IMR-90 (cell line): Measurements from ENCODE around the gene RHBDD1. TPM values are rescaled to one million over a fixed set of nuclear protein-coding genes. Genes with fewer than 3 reads are reported as not detected.
A peak's percentile ranks its signal among the peaks of the same experiment; 100 is the strongest.

Experiments
- ATAC-seq: fragments of 200-7000 bp; cut with Tn5 transposase; 2 replicates; pipeline ENCODE4 v1.9.1; 2020; ENCODE audit warnings: low read depth, mild to moderate bottlenecking, moderate library complexity
- BruUV-seq: library from RNA; stranded (reverse); fragments of 400-500 nt; replicated peaks from 2 replicates; lab custom pipeline; 2021; lab: Mats Ljungman, UMichigan
- CTCF ChIA-PET: fragments of 300-600 bp; formaldehyde crosslinking; extraction: SDS; loops from one replicate; lab custom pipeline; 2021; ENCODE audit warnings: antibody characterized with exemption; lab: Yijun Ruan, JAX
- POLR2A ChIA-PET: fragments of 300-600 bp; sonication (Branson Sonifier 250); formaldehyde crosslinking; loops from one replicate; lab custom pipeline; 2022; ENCODE audit warnings: antibody characterized with exemption; ENCODE audit not compliant: unreplicated experiment; lab: Charles Lee
- DNase-seq: peaks from one replicate; pipeline ENCODE4 v3.0.0; 2013
- H2AFZ ChIP-seq: replicated peaks from 2 replicates; pipeline ENCODE3; 2013; ENCODE audit warnings: low read length, mild to moderate bottlenecking; ENCODE audit not compliant: poor library complexity
- H2AK5ac ChIP-seq: 2 replicates; pipeline ENCODE4 v1.6.1; 2013; ENCODE audit warnings: low read depth, low read length, inconsistent platforms
- H2AK9ac ChIP-seq: replicated peaks from 2 replicates; pipeline ENCODE3; 2013; ENCODE audit warnings: mild to moderate bottlenecking, low read depth, low read length, moderate library complexity; ENCODE audit not compliant: poor library complexity
- H2BK120ac ChIP-seq: 2 replicates; pipeline ENCODE4 v1.6.1; 2013; ENCODE audit warnings: low read depth, low read length, inconsistent platforms
- H2BK15ac ChIP-seq: 3 replicates; pipeline ENCODE4 v1.6.1; 2013; ENCODE audit warnings: low read depth, low read length, inconsistent platforms
- H2BK20ac ChIP-seq: 2 replicates; pipeline ENCODE4 v1.6.1; 2013; ENCODE audit warnings: low read depth, mild to moderate bottlenecking, inconsistent platforms, low read length, moderate library complexity
- H2BK5ac ChIP-seq: 2 replicates; pipeline ENCODE4 v1.6.1; 2013; ENCODE audit warnings: mild to moderate bottlenecking, low read depth, low read length, inconsistent platforms; ENCODE audit not compliant: poor library complexity, severe bottlenecking
- H3K14ac ChIP-seq: replicated peaks from 2 replicates; pipeline ENCODE4 v1.6.1; 2013; ENCODE audit warnings: low read depth, low read length, inconsistent platforms
- H3K18ac ChIP-seq: 2 replicates; pipeline ENCODE4 v1.6.1; 2013; ENCODE audit warnings: low read depth, low read length, control low read depth
- H3K23ac ChIP-seq: 2 replicates; pipeline ENCODE4 v1.6.1; 2013; ENCODE audit warnings: low read depth, low read length, inconsistent platforms
- H3K27ac ChIP-seq: 2 replicates; pipeline ENCODE4 v1.5.1; 2013; ENCODE audit warnings: mild to moderate bottlenecking, control low read depth, low read length; ENCODE audit not compliant: insufficient read depth
- H3K27me3 ChIP-seq: 2 replicates; pipeline ENCODE4 v1.6.1; 2013; ENCODE audit warnings: low read length; ENCODE audit not compliant: control insufficient read depth, insufficient read depth
- H3K36me3 ChIP-seq: 2 replicates; pipeline ENCODE4 v1.6.1; 2013; ENCODE audit warnings: low read length, mixed read lengths; ENCODE audit not compliant: control insufficient read depth, insufficient read depth
- H3K4ac ChIP-seq: 2 replicates; pipeline ENCODE4 v1.6.1; 2013; ENCODE audit warnings: low read depth, low read length, inconsistent platforms
- H3K4me1 ChIP-seq: 2 replicates; pipeline ENCODE4 v1.6.1; 2013; ENCODE audit warnings: low read length, mixed read lengths; ENCODE audit not compliant: control insufficient read depth, insufficient read depth
- H3K4me2 ChIP-seq: 2 replicates; pipeline ENCODE4 v1.6.1; 2013; ENCODE audit warnings: low read depth, mild to moderate bottlenecking, control low read depth, low read length, moderate library complexity
- H3K4me3 ChIP-seq: 2 replicates; pipeline ENCODE4 v1.5.1; 2013; ENCODE audit warnings: low read depth, mild to moderate bottlenecking, control low read depth, low read length, moderate library complexity; ENCODE audit not compliant: insufficient read depth
- H3K56ac ChIP-seq: 2 replicates; pipeline ENCODE4 v1.6.1; 2013; ENCODE audit warnings: low read length, inconsistent platforms; ENCODE audit not compliant: insufficient read depth; ENCODE audit errors: extremely low read depth
- H3K79me1 ChIP-seq, 2 experiments: 2 replicates each; pipeline ENCODE4 v1.6.1; 2013; ENCODE audit warnings: low read length in 2 of 2, inconsistent platforms in 1 of 2, low read depth in 1 of 2
- H3K9ac ChIP-seq: 2 replicates; pipeline ENCODE4 v1.6.1; 2013; ENCODE audit warnings: low read depth, low read length, control low read depth
- H3K9me1 ChIP-seq: 2 replicates; pipeline ENCODE4 v1.6.1; 2013; ENCODE audit warnings: low read length, inconsistent platforms; ENCODE audit not compliant: insufficient read depth
- H3K9me3 ChIP-seq: 2 replicates; pipeline ENCODE4 v1.6.1; 2013; ENCODE audit warnings: low read length; ENCODE audit not compliant: control insufficient read depth, insufficient read depth
- H4K20me1 ChIP-seq: 2 replicates; pipeline ENCODE4 v1.6.1; 2013; ENCODE audit warnings: low read length, inconsistent platforms; ENCODE audit not compliant: insufficient read depth
- H4K5ac ChIP-seq: 2 replicates; pipeline ENCODE4 v1.6.1; 2013; ENCODE audit warnings: mild to moderate bottlenecking, low read depth, low read length, control low read depth
- H4K8ac ChIP-seq, 2 experiments: 2 replicates each; pipeline ENCODE4 v1.6.1; 2013; ENCODE audit warnings: low read depth in 2 of 2, low read length in 2 of 2, control low read depth in 1 of 2, inconsistent platforms in 1 of 2
- H4K91ac ChIP-seq: 2 replicates; pipeline ENCODE4 v1.6.1; 2013; ENCODE audit warnings: low read depth, low read length, inconsistent platforms; ENCODE audit not compliant: insufficient read depth
- BHLHE40 ChIP-seq: fragments of 150-350 bp; IDR thresholded peaks from 2 replicates; pipeline ENCODE4 v1.6.1; 2016; ENCODE audit warnings: mild to moderate bottlenecking, low read depth, low read length
- CEBPB ChIP-seq: IDR thresholded peaks from 2 replicates; pipeline ENCODE4 v1.6.1; 2012; ENCODE audit warnings: low read depth, low read length, improper control_type of control experiment
- CHD1 ChIP-seq: IDR thresholded peaks from 2 replicates; pipeline ENCODE4 v1.6.1; 2012; ENCODE audit warnings: low read depth, low read length, improper control_type of control experiment
- CTCF ChIP-seq: conservative IDR thresholded peaks from 2 replicates; pipeline ENCODE4 v1.5.1; 2012; ENCODE audit warnings: mild to moderate bottlenecking, low read depth, low read length, improper control_type of control experiment
- ELK1 ChIP-seq: fragments of 150-350 bp; IDR thresholded peaks from 2 replicates; pipeline ENCODE4 v1.6.1; 2016; ENCODE audit warnings: low read depth, mild to moderate bottlenecking, low read length, moderate library complexity, borderline replicate concordance
- FOS ChIP-seq: fragments of 150-350 bp; IDR thresholded peaks from 2 replicates; pipeline ENCODE4 v1.6.1; 2016; ENCODE audit warnings: low read depth, low read length
- MAFK ChIP-seq: IDR thresholded peaks from 2 replicates; pipeline ENCODE4 v1.6.1; 2012; ENCODE audit warnings: low read depth, low read length, improper control_type of control experiment
- MXI1 ChIP-seq: IDR thresholded peaks from 2 replicates; pipeline ENCODE4 v1.6.1; 2012; ENCODE audit warnings: low read depth, mild to moderate bottlenecking, low read length, moderate library complexity, borderline replicate concordance
- NFE2L2 ChIP-seq: fragments of 150-350 bp; IDR thresholded peaks from 2 replicates; pipeline ENCODE4 v1.6.1; 2016; ENCODE audit warnings: low read depth, mild to moderate bottlenecking, low read length
- POLR2A ChIP-seq: IDR thresholded peaks from 2 replicates; pipeline ENCODE4 v1.6.1; 2012; ENCODE audit warnings: mild to moderate bottlenecking, low read depth, low read length
- RAD21 ChIP-seq: IDR thresholded peaks from 2 replicates; pipeline ENCODE4 v1.6.1; 2012; ENCODE audit warnings: low read length, improper control_type of control experiment
- RCOR1 ChIP-seq: IDR thresholded peaks from 2 replicates; pipeline ENCODE4 v1.6.1; 2012; ENCODE audit warnings: mild to moderate bottlenecking, low read length, improper control_type of control experiment; ENCODE audit not compliant: insufficient replicate concordance
- RFX5 ChIP-seq: IDR thresholded peaks from 2 replicates; pipeline ENCODE4 v1.8.0; 2012; ENCODE audit warnings: low read depth, mild to moderate bottlenecking, low read length, moderate library complexity
- SMC3 ChIP-seq: fragments of 150-350 bp; IDR thresholded peaks from 2 replicates; pipeline ENCODE4 v1.6.1; 2016; ENCODE audit warnings: low read depth, mild to moderate bottlenecking, antibody characterized with exemption, low read length, moderate library complexity
- USF2 ChIP-seq: fragments of 150-350 bp; IDR thresholded peaks from 2 replicates; pipeline ENCODE4 v1.6.1; 2017; ENCODE audit warnings: mild to moderate bottlenecking, antibody characterized with exemption, low read length, low read depth
- WGBS, 2 experiments: methylation state at CpG; one replicate each; pipeline versions ENCODE4 v1.1.5 to v1.1.7; 2013; ENCODE audit warnings: missing lambda C conversion rate in 2 of 2; ENCODE audit not compliant: insufficient read length in 1 of 2; ENCODE audit errors: extremely low coverage in 2 of 2; 5-methylcytosine and 5-hydroxymethylcytosine counted together
- dilution Hi-C: fragments of 300-500 bp; cut with HindIII; formaldehyde crosslinking; loops from one replicate; pipeline ENCODE4 v1.14.3; 2018; ENCODE audit warnings: low sequenced_read_pairs; ENCODE audit not compliant: unreplicated experiment
- in situ Hi-C: fragments of 300-500 bp; cut with MboI; formaldehyde crosslinking; loops from 3 replicates; pipeline ENCODE4 v1.14.3; 2019; ENCODE audit warnings: low sequenced_read_pairs, inconsistent platforms, mixed read lengths
- intact Hi-C: fragments of 100-400 bp; cut with micrococcal nuclease; formaldehyde crosslinking; loops from 2 replicates; pipeline ENCODE4 v1.10.0; 2022
- polyA plus RNA-seq, 3 experiments: library from polyadenylated mRNA; depleted of rRNA; stranded (reverse); fragments of >200 nt; gene quantifications; 2 replicates each; pipeline ENCODE4 v1.2.3, GENCODE V29; 2012; ENCODE audit warnings: low replicate concordance in 1 of 3
- total RNA-seq: library from RNA; depleted of rRNA; stranded (reverse); fragments of >200 nt; gene quantifications from 2 replicates; pipeline ENCODE4 v1.2.3, GENCODE V29; 2012

RHBDD1 gene
- total and polyA plus RNA-seq, 2 of the 4 experiments (the other 2 are of a cell fraction) = 9.7 to 14.0 TPM

GRCh38 chr2:226903179-226903578 lies 67.3 kb downstream of the RHBDD1 start:
- peak overlapping the region; percentile 93; the same call in 1 of the 2 replicates for H3K18ac ChIP-seq
- H3K27me3 ChIP-seq = no peaks in the 10 kb centered on the region
- H3K4me3 ChIP-seq = no peak overlapping the region
- POLR2A ChIA-PET = interaction anchor here (0.7 kb wide), 1 partner anchor 557 kb away, joined by 3 read pairs; no protein-coding TSS in a partner anchor
- peak overlapping the region; percentile 94; the same call in 1 of the 2 replicates for H3K23ac ChIP-seq
- peak overlapping the region; percentile 97; the same call in 1 of the 2 replicates for H3K4ac ChIP-seq
- dilution Hi-C loops (no loop called here), intact Hi-C loops (no loop called here), in situ Hi-C loops (no loop called here)
- H2BK15ac ChIP-seq = peak overlapping the region; percentile 98; the same call in 1 of the 3 replicates
- H2AFZ ChIP-seq = no peak overlapping the region
- no peak overlapping the region; the same call in 1 of the 2 replicates for H3K4me2 ChIP-seq
- H4K91ac ChIP-seq = 0 out of 2 replicates have a peak overlapping the region, but pooled peaks have one; percentile 92
- H2BK120ac ChIP-seq = peak overlapping the region; percentile 97
- no peaks in the 10 kb centered on the region for H4K20me1 ChIP-seq
- no TSS peak for BruUV-seq
- no peaks in the 10 kb centered on the region; the same call in 1 of the 2 replicates for H3K36me3 ChIP-seq
- no peak overlapping the region for H4K5ac ChIP-seq
- H3K9ac ChIP-seq = no peak overlapping the region
- ATAC-seq = peak; percentile 96
- H3K56ac ChIP-seq = peak overlapping the region; percentile 68
- no CpG with 5 or more reads among the region's 4 CpGs for WGBS, 2 experiments
- peak overlapping the region; percentile 98 for H2BK5ac ChIP-seq
- peak overlapping the region; percentile 96; the same call in 1 of the 2 replicates for H2AK5ac ChIP-seq
- H3K79me1 ChIP-seq = peaks cover 22 to 36% of the 10 kb centered on the region in 2 experiments
- H3K4me1 ChIP-seq = peaks cover 15% of the 10 kb centered on the region
- CTCF ChIA-PET = no interaction called here
- peak; percentile 93 for DNase-seq
- H2AK9ac ChIP-seq = peak overlapping the region; percentile 82
- H4K8ac ChIP-seq = peak overlapping the region; percentile 71 to 91
- H3K14ac ChIP-seq = no peak overlapping the region
- H2BK20ac ChIP-seq = peak overlapping the region; percentile 98; the same call in 1 of the 2 replicates
- H3K27ac ChIP-seq = peak overlapping the region; percentile 53
- peaks cover 19% of the 10 kb centered on the region for H3K9me1 ChIP-seq
- no peaks in the 10 kb centered on the region for H3K9me3 ChIP-seq
- TF ChIP-seq FOS (peak; percentile 96), CTCF (no peak), MXI1 (no peak), ELK1 (no peak), MAFK (0 out of 2 replicates have a peak, but pooled peaks have one; percentile 8), NFE2L2 (no peak), USF2 (no peak), SMC3 (no peak), RAD21 (peak; percentile 4; the same call in 1 of the 2 replicates), BHLHE40 (peak; percentile 65), RFX5 (no peak), POLR2A (no peak), CHD1 (no peak), CEBPB (peak; percentile 91), RCOR1 (no peak)
